ENCODE data around the gene ITPR2.

DNA sequence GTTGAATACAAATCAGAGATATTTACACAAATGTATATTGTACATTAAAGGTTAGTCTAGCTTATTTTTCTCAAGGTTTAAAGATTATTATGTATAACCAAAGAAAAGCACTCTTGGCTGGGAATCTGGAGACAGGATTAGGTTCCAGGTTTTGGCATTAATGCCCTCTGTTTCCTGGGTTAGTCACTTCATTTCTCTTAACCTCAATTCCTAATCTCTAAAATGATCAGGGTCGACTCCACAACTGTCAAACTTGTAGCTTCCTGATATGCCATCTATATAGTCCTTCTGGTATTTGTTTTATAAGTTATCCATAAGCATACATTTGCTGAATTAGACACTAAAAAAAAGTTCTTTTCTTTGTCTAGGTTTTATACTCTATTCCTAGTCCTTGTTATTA, 2.6 kb downstream of the ITPR2 start:
- no peak for TF ChIP-seq SP1 (IDR thresholded peaks at IDR 0.05)
- TF ChIP-seq, protein P1, sequence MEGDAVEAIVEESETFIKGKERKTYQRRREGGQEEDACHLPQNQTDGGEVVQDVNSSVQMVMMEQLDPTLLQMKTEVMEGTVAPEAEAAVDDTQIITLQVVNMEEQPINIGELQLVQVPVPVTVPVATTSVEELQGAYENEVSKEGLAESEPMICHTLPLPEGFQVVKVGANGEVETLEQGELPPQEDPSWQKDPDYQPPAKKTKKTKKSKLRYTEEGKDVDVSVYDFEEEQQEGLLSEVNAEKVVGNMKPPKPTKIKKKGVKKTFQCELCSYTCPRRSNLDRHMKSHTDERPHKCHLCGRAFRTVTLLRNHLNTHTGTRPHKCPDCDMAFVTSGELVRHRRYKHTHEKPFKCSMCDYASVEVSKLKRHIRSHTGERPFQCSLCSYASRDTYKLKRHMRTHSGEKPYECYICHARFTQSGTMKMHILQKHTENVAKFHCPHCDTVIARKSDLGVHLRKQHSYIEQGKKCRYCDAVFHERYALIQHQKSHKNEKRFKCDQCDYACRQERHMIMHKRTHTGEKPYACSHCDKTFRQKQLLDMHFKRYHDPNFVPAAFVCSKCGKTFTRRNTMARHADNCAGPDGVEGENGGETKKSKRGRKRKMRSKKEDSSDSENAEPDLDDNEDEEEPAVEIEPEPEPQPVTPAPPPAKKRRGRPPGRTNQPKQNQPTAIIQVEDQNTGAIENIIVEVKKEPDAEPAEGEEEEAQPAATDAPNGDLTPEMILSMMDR (IDR thresholded peaks at IDR 0.05; ENCODE audit: low read depth, low read length, missing input control): no peak
- TF ChIP-seq YY1 (IDR thresholded peaks at IDR 0.05): no peak
- no peak for TF ChIP-seq RAD21 (IDR thresholded peaks at IDR 0.05)
- no peak for TF ChIP-seq FOXA1 (IDR thresholded peaks at IDR 0.05)
- TF ChIP-seq, protein P2, sequence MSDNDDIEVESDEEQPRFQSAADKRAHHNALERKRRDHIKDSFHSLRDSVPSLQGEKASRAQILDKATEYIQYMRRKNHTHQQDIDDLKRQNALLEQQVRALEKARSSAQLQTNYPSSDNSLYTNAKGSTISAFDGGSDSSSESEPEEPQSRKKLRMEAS (IDR thresholded peaks at IDR 0.05): no peak
- TF ChIP-seq, protein P3, sequence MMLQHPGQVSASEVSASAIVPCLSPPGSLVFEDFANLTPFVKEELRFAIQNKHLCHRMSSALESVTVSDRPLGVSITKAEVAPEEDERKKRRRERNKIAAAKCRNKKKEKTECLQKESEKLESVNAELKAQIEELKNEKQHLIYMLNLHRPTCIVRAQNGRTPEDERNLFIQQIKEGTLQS (IDR thresholded peaks at IDR 0.05): no peak
- TF ChIP-seq RXRA (IDR thresholded peaks at IDR 0.05): no peak
- TF ChIP-seq TAF1 (conservative IDR thresholded peaks at IDR 0.05): no peak
- no peak for TF ChIP-seq JUND (IDR thresholded peaks at IDR 0.05)
- TF ChIP-seq HNF4G (IDR thresholded peaks at IDR 0.05): no peak
- TF ChIP-seq, protein P4, sequence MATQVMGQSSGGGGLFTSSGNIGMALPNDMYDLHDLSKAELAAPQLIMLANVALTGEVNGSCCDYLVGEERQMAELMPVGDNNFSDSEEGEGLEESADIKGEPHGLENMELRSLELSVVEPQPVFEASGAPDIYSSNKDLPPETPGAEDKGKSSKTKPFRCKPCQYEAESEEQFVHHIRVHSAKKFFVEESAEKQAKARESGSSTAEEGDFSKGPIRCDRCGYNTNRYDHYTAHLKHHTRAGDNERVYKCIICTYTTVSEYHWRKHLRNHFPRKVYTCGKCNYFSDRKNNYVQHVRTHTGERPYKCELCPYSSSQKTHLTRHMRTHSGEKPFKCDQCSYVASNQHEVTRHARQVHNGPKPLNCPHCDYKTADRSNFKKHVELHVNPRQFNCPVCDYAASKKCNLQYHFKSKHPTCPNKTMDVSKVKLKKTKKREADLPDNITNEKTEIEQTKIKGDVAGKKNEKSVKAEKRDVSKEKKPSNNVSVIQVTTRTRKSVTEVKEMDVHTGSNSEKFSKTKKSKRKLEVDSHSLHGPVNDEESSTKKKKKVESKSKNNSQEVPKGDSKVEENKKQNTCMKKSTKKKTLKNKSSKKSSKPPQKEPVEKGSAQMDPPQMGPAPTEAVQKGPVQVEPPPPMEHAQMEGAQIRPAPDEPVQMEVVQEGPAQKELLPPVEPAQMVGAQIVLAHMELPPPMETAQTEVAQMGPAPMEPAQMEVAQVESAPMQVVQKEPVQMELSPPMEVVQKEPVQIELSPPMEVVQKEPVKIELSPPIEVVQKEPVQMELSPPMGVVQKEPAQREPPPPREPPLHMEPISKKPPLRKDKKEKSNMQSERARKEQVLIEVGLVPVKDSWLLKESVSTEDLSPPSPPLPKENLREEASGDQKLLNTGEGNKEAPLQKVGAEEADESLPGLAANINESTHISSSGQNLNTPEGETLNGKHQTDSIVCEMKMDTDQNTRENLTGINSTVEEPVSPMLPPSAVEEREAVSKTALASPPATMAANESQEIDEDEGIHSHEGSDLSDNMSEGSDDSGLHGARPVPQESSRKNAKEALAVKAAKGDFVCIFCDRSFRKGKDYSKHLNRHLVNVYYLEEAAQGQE (IDR thresholded peaks at IDR 0.05): no peak
- TF ChIP-seq EGR1 (IDR thresholded peaks at IDR 0.05; ENCODE audit: low read depth in 2 of 2): no peak
- TF ChIP-seq, protein P5, sequence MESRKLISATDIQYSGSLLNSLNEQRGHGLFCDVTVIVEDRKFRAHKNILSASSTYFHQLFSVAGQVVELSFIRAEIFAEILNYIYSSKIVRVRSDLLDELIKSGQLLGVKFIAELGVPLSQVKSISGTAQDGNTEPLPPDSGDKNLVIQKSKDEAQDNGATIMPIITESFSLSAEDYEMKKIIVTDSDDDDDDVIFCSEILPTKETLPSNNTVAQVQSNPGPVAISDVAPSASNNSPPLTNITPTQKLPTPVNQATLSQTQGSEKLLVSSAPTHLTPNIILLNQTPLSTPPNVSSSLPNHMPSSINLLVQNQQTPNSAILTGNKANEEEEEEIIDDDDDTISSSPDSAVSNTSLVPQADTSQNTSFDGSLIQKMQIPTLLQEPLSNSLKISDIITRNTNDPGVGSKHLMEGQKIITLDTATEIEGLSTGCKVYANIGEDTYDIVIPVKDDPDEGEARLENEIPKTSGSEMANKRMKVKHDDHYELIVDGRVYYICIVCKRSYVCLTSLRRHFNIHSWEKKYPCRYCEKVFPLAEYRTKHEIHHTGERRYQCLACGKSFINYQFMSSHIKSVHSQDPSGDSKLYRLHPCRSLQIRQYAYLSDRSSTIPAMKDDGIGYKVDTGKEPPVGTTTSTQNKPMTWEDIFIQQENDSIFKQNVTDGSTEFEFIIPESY (IDR thresholded peaks at IDR 0.05): no peak
